Psoas muscle (tissue), 8 donors: ENCODE data around the gene LRP2BP. TPM values are rescaled to one million over a fixed set of nuclear protein-coding genes. Genes with fewer than 3 reads are reported as not detected.

Experiments
- ATAC-seq, 4 donors: fragments of 200-7000 bp; cut with Tn5 transposase; one replicate each; pipeline ENCODE4 v1.9.1; 2020; ENCODE audit warnings: moderate library complexity in 3 of 4, mild to moderate bottlenecking in 2 of 4
- DNase-seq, 2 donors: peaks; one replicate each; pipeline ENCODE4 v3.0.0-alpha.2; 2020
- H3K27ac ChIP-seq: fragments of 200-600 bp; one replicate; pipeline ENCODE4 v1.8.0; 2022
- H3K27me3 ChIP-seq, 3 donors: fragments of 200-600 bp in 1 of 3; one replicate each; pipeline versions ENCODE4 v1.6.1 to v1.8.0; 2013 to 2022; ENCODE audit warnings: low read length in 2 of 3, mild to moderate bottlenecking in 2 of 3, moderate library complexity in 1 of 3; ENCODE audit not compliant: insufficient read depth in 3 of 3
- H3K36me3 ChIP-seq, 2 donors: fragments of 200-600 bp in 1 of 2; one replicate each; pipeline versions ENCODE4 v1.6.1 to v1.8.0; 2013 to 2022; ENCODE audit warnings: low read depth in 1 of 2, mild to moderate bottlenecking in 1 of 2, moderate library complexity in 1 of 2; ENCODE audit not compliant: insufficient read depth in 1 of 2
- H3K4me1 ChIP-seq: fragments of 200-600 bp; one replicate; pipeline ENCODE4 v1.8.0; 2022
- H3K4me3 ChIP-seq: fragments of 200-600 bp; one replicate; pipeline ENCODE4 v1.8.0; 2022; ENCODE audit warnings: mild to moderate bottlenecking
- H3K9me3 ChIP-seq: fragments of 200-600 bp; one replicate; pipeline ENCODE4 v1.8.0; 2022
- WGBS, 3 donors: extraction: QIAGEN DNeasy Blood & Tissue Kit; methylation state at CpG; one replicate each; pipeline versions ENCODE4 v1.1.6 to v1.1.7; 2013; 5-methylcytosine and 5-hydroxymethylcytosine counted together
- intact Hi-C, 2 donors: fragments of 100-400 bp; cut with DNase I; formaldehyde crosslinking; loops; one replicate each; pipeline versions ENCODE4 v1.11.0 to v1.14.2; 2022
- polyA plus RNA-seq, 3 donors: library from polyadenylated mRNA; stranded (reverse); fragments of 200-250 nt; gene quantifications; one replicate each; pipeline ENCODE4 v1.2.3, GENCODE V29; 2013
- total RNA-seq, 4 donors: library from RNA; stranded (reverse); fragmentation: NEBNext Ultra II Directional in 2 of 4; extraction: Animal tissue kit (Norgen Biotek cat#: 25700) in 2 of 4; gene quantifications; one replicate each; pipeline versions ENCODE4 v1.2.1 to v1.2.4, GENCODE V29; 2021 to 2023
- TF ChIP-seq, protein P1 (sequence below): fragments of 200-600 bp; IDR thresholded peaks from one replicate; pipeline ENCODE4 v1.8.0; 2022; ENCODE audit warnings: antibody characterized with exemption
- donor health status: healthy with polysubstance abuse.
- donor health status: DM: no; HTN: no; CAD: no; lungs with moderate emphysema.
- donor health status: Bipolar disorder and iron deficiency.
- donor health status: healthy.
- donor health status: DM: yes; HTN: yes; CAD: no.
- donor health status: DM: no; HTN: no; CAD: no.
- donor health status: DM: no; HTN: no; CAD: no.
- donor health status: DM: yes; HTN: yes; CAD: no.

LRP2BP gene
- total and polyA plus RNA-seq, 7 donors, result 0.48 to 3.0 (median 0.93) TPM

- Histone ChIP-seq H3K4me3 (peak overlapping the region; percentile 17), H3K9me3 (no peaks in the 10 kb centered on the region), H3K27me3 (no peaks in the 10 kb centered on the region), H3K36me3 (peaks cover 4 to 64% of the 10 kb centered on the region in 2 donors), H3K4me1 (peaks cover 15% of the 10 kb centered on the region), H3K27ac (peak overlapping the region; percentile 34)
- no peak for ATAC-seq
- 57 to 65% (median 58%) methylated on average over 8 of the region's 8 CpGs for WGBS, 3 donors
- intact Hi-C loops, result loop anchor here (5.0 to 10.0 kb wide), 5 partner anchors 193 to 745 kb away; partner anchors contain the start of genes CFAP97 (in 1 of the 2), SLC25A4 (in 1 of the 2) and SNX25 (in 1 of the 2)
- DNase-seq, result no peak
- TF ChIP-seq, protein P1, sequence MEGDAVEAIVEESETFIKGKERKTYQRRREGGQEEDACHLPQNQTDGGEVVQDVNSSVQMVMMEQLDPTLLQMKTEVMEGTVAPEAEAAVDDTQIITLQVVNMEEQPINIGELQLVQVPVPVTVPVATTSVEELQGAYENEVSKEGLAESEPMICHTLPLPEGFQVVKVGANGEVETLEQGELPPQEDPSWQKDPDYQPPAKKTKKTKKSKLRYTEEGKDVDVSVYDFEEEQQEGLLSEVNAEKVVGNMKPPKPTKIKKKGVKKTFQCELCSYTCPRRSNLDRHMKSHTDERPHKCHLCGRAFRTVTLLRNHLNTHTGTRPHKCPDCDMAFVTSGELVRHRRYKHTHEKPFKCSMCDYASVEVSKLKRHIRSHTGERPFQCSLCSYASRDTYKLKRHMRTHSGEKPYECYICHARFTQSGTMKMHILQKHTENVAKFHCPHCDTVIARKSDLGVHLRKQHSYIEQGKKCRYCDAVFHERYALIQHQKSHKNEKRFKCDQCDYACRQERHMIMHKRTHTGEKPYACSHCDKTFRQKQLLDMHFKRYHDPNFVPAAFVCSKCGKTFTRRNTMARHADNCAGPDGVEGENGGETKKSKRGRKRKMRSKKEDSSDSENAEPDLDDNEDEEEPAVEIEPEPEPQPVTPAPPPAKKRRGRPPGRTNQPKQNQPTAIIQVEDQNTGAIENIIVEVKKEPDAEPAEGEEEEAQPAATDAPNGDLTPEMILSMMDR, result no peak
Measured at GRCh38 chr4:185399466-185399865, 3.7 kb upstream of the LRP2BP start.

- Histone ChIP-seq H3K27ac (peak overlapping the region; percentile 100), H3K36me3 (peaks cover 4 to 56% of the 10 kb centered on the region in 2 donors)
- no peak for ATAC-seq
Measured at GRCh38 chr4:185398618-185399017, 2.9 kb upstream of the LRP2BP start.

GRCh38 chr4:185396724-185397385 is 1.1 kb upstream of the LRP2BP start, which contains the start of gene ANKRD37:
Gene ANKRD37, plus strand, starts transcription at chr4:185396841. Its CDS starts 83 bp downstream, at chr4:185396924.
- TF ChIP-seq, protein P1, result peak; percentile 9
- Histone ChIP-seq H3K9me3 (no peaks in the 10 kb centered on the region), H3K36me3 (peaks cover under 1 to 38% of the 10 kb centered on the region in 2 donors), H3K4me1 (peaks cover 15% of the 10 kb centered on the region), H3K4me3 (peak within 1 kb of the TSS; percentile 84), H3K27me3 (no peaks in the 10 kb centered on the region), H3K27ac (peak within 1 kb of the TSS; percentile 100)
- intact Hi-C loops, result loop anchor here (5.0 to 10.0 kb wide), 5 partner anchors 192 to 742 kb away; partner anchors contain the start of genes CFAP97 (in 1 of the 2), SLC25A4 (in 1 of the 2) and SNX25 (in 1 of the 2)
- 2 to 4% (median 2%) methylated on average over 37 to 38 of the region's 38 CpGs for WGBS, 3 donors
- DNase-seq, result peak in 1 of 2 donors; percentile 35
- peak; percentile 5 to 23 (median 8) for ATAC-seq

More at GRCh38 chr4:185398618-185399017, 2.9 kb upstream of the LRP2BP start:
- Histone ChIP-seq H3K9me3 (no peaks in the 10 kb centered on the region), H3K4me3 (peak overlapping the region; percentile 84), H3K4me1 (peaks cover 15% of the 10 kb centered on the region), H3K27me3 (no peaks in the 10 kb centered on the region)
- intact Hi-C loops, result loop anchor here (5.0 to 10.0 kb wide), 5 partner anchors 194 to 744 kb away; partner anchors contain the start of genes CFAP97 (in 1 of the 2), SLC25A4 (in 1 of the 2) and SNX25 (in 1 of the 2)
- no peak for DNase-seq
- 16 to 40% (median 34%) methylated on average over 2 of the region's 2 CpGs for WGBS, 3 donors
- TF ChIP-seq, protein P1, result no peak

DNA sequence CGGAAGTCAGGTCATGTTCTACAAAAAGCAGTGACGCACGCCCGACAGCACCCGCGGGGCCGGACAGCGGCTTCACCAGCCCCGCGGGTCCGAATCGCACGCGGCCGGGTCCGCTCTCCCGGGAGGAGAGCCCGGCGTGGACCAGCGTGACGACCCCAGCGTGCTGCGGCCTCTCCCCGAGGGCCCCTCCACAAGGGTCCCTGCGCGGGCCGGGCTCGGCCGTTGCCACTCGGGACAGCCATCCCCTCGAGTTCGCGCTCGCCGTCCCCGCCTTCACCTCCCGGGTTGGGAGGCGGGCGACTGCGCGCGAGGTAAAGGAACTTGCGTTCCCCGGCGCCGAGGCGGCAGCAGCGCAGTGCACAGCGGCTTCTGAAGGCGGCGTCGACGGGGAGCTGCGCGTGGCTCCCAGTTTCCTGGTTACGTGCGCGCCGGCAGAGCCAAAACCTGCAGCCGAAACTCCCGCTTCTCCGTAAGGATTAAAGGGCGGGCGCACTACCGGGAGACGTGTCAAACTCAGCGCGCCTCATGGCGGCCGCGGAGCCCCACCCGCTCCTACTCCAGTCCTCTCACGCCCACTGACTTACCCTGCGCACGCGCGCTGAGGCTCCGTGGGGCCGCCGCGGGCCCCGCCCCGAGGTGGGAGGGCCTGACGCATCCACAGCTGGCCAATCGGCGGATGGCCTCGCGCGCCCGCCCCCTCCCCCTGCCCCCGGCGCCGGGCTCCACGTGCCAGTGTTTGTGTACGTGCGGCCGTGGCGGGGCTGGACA is 416 bp upstream of the LRP2BP start:
- intact Hi-C loops, result loop anchor here (5.0 to 10.0 kb wide), 5 partner anchors 191 to 741 kb away; partner anchors contain the start of genes CFAP97 (in 1 of the 2), SLC25A4 (in 1 of the 2) and SNX25 (in 1 of the 2)
- Histone ChIP-seq H3K27me3 (no peaks in the 10 kb centered on the region), H3K4me1 (peaks cover 15% of the 10 kb centered on the region), H3K27ac (peak overlapping the region; percentile 100), H3K36me3 (peaks cover 0 to 31% of the 10 kb centered on the region in 2 donors), H3K4me3 (peak overlapping the region; percentile 84), H3K9me3 (no peaks in the 10 kb centered on the region)
- ATAC-seq, result peak; percentile 94 to 96 (median 94)
- TF ChIP-seq, protein P1, result no peak
- WGBS, 3 donors, result 0 to 1% (median 1%) methylated on average over 73 to 98 of the region's 98 CpGs
- DNase-seq, result peak; percentile 97 to 98
